Activated CD4-positive, alpha-beta T cell treated with anti-CD3 and anti-CD28 coated beads, Interleukin-2, Interleukin-4, amounts not matched to agents 100 ng/mL and 50 ng/mL, durations not matched to agents 16 hours and 8 hours (primary cell): ENCODE data around the gene SVIL.
A peak's percentile ranks its signal among the peaks of the same experiment; 100 is the strongest.
"Not testable (repeated sequence)": the region's sequence is repeated elsewhere in the genome, so short reads cannot be mapped to it uniquely, and the experiment has no call there.

Experiments
- DNase-seq: peaks from one replicate; pipeline ENCODE4 v3.0.0-alpha.2; 2020; ENCODE audit warnings: low spot score

Gene SVIL

GRCh38 chr10:29540016-29540415 is 94.8 kb downstream of the SVIL start:
- no peak for DNase-seq

- no peak for DNase-seq
Measured at GRCh38 chr10:29539412-29539811, 95.4 kb downstream of the SVIL start.

GRCh38 chr10:29537799-29538198 is 97.0 kb downstream of the SVIL start:
- DNase-seq, result no peak

GRCh38 chr10:29536691-29537090 is 98.1 kb downstream of the SVIL start:
- not testable (repeated sequence) for DNase-seq

- DNase-seq, result no peak
Measured at GRCh38 chr10:29535778-29536453, 98.9 kb downstream of the SVIL start.

GRCh38 chr10:29535012-29535777 is 99.6 kb downstream of the SVIL start:
- DNase-seq, result no peak

- DNase-seq, result no peak
Measured at GRCh38 chr10:29534590-29534989, 100.2 kb downstream of the SVIL start.

- no peak for DNase-seq
Measured at GRCh38 chr10:29533696-29534285, 101.0 kb downstream of the SVIL start.

- no peak for DNase-seq
Measured at GRCh38 chr10:29533046-29533445, 101.7 kb downstream of the SVIL start.

GRCh38 chr10:29532256-29532878 is 102.4 kb downstream of the SVIL start:
- no peak for DNase-seq

GRCh38 chr10:29530112-29530976 is 104.4 kb downstream of the SVIL start:
- DNase-seq, result no peak

GRCh38 chr10:29529146-29529545 is 105.6 kb downstream of the SVIL start:
- no peak for DNase-seq

GRCh38 chr10:29525762-29526161 is 109.0 kb downstream of the SVIL start:
- DNase-seq, result no peak

- no peak for DNase-seq
Measured at GRCh38 chr10:29524720-29525119, 110.1 kb downstream of the SVIL start.

GRCh38 chr10:29524294-29524693 is 110.5 kb downstream of the SVIL start:
- DNase-seq, result no peak

- no peak for DNase-seq
Measured at GRCh38 chr10:29522918-29523317, 111.9 kb downstream of the SVIL start.

GRCh38 chr10:29522061-29522855 is 112.5 kb downstream of the SVIL start:
- DNase-seq, result no peak

- DNase-seq, result no peak
Measured at GRCh38 chr10:29519659-29520058, 115.1 kb downstream of the SVIL start.

- peak; percentile 4 for DNase-seq
Measured at GRCh38 chr10:29517352-29517923, 117.3 kb downstream of the SVIL start.

GRCh38 chr10:29516309-29516932 is 118.3 kb downstream of the SVIL start:
- DNase-seq, result not testable (repeated sequence)
